ENCODE results near the gene DDIAS. TPM values are rescaled to one million over a fixed set of nuclear protein-coding genes. Genes with fewer than 3 reads are reported as not detected.
A peak's percentile ranks its signal among the peaks of the same experiment; 100 is the strongest.

DDIAS gene
- total RNA-seq (1.7 and 2.4 TPM in 2 replicates), polyA plus RNA-seq (1.6 and 3.3 TPM in 2 replicates), polyA minus RNA-seq (2.6 and 3.5 TPM in 2 replicates)
- 6.6 TPM for total RNA-seq (2013)

- intact Hi-C loops (cut with micrococcal nuclease): loop anchor here (1.0 kb wide), 6 partner anchors 19 to 385 kb away; partner anchors contain the start of genes ANKRD42, CCDC90B and RAB30
- H3K4me2 ChIP-seq (replicated peaks; ENCODE audit: low read depth, low read length, poor library complexity, severe bottlenecking): peak within 1 kb of the TSS; percentile 83
- ChIA-PET POLR2A (interaction anchor here (0.6 to 2.5 kb wide), 9 partner anchors 26 to 385 kb away, joined by 3 to 25 read pairs (median 4); partner anchors contain the start of genes CCDC90B, PCF11 and RAB30), CTCF (interaction anchor here (0.6 to 12.3 kb wide), 18 partner anchors 9 to 824 kb away, joined by 3 to 135 read pairs (median 4); partner anchors contain the start of gene PCF11)
- ATAC-seq (ENCODE audit: low read depth) (peak; percentile 67), DNase-seq (peak; percentile 98)
- H4K20me1 ChIP-seq (ENCODE audit: control insufficient read depth, insufficient read depth, low read length, poor library complexity, severe bottlenecking): peaks cover 4% of the 10 kb centered on the region
- no peaks in the 10 kb centered on the region for H3K27me3 ChIP-seq (replicated peaks in 1 of 4; ENCODE audit: control extremely low read depth in 1 of 4, control insufficient read depth in 3 of 4, insufficient read depth in 4 of 4, low read length in 3 of 4)
- H3K9ac ChIP-seq (ENCODE audit: low read length): peak within 1 kb of the TSS; percentile 78
- H3K9me3 ChIP-seq (ENCODE audit: control extremely low read depth in 1 of 3, control insufficient read depth in 2 of 3, insufficient read depth in 1 of 3, low read length in 2 of 3): peaks cover 0 to 3% (median 0%) of the 10 kb centered on the region in 3 donors
- TF ChIP-seq EZH2 (IDR thresholded peaks at IDR 0.05; ENCODE audit: borderline replicate concordance, insufficient read depth, low read depth, low read length, poor library complexity, severe bottlenecking) (no peak), CTCF (IDR thresholded peaks at IDR 0.05) (peak; percentile 13)
- H3K4me3 ChIP-seq (ENCODE audit: control extremely low read depth in 1 of 5, extremely low read depth in 1 of 5, insufficient read depth in 1 of 5, low read depth in 2 of 5, low read length in 4 of 5): peak within 1 kb of the TSS; percentile 54 to 97 (median 93)
- H3K27me3 Mint-ChIP-seq: no peaks in the 10 kb centered on the region
- peaks cover 48% of the 10 kb centered on the region for H3K4me1 Mint-ChIP-seq
- WGBS (ENCODE audit: insufficient coverage): 1% methylated on average over 43 of the region's 49 CpGs
- peak within 1 kb of the TSS; percentile 99 for H3K27ac Mint-ChIP-seq
- peak within 1 kb of the TSS; percentile 89 for H2AFZ ChIP-seq (ENCODE audit: insufficient read depth, low read depth, low read length, poor library complexity, severe bottlenecking)
- H3K36me3 ChIP-seq (replicated peaks in 1 of 2; ENCODE audit: control extremely low read depth in 1 of 2, control insufficient read depth in 1 of 2, extremely low read depth in 1 of 2, insufficient read depth in 2 of 2, low read length in 1 of 2): peaks cover 0 to 2% of the 10 kb centered on the region in 2 experiments
- peaks cover 49% of the 10 kb centered on the region for H3K79me2 ChIP-seq (ENCODE audit: control insufficient read depth, insufficient read depth, low read length)
- peak within 1 kb of the TSS; percentile 94 to 95 for H3K27ac ChIP-seq (ENCODE audit: low read length in 2 of 2)
- no peaks in the 10 kb centered on the region for H3K9me3 Mint-ChIP-seq (ENCODE audit: insufficient read depth)
- H3K4me3 Mint-ChIP-seq: peak within 1 kb of the TSS; percentile 100
- peaks cover 39 to 42% of the 10 kb centered on the region in 2 donors for H3K4me1 ChIP-seq (ENCODE audit: control insufficient read depth in 2 of 2, insufficient read depth in 2 of 2, low read length in 2 of 2)
Observed at GRCh38 chr11:82901165-82901921, at the start of gene DDIAS. DDIAS (plus strand) TSS chr11:82901736; CDS start chr11:82914739, 13,003 bp downstream.

- no peak overlapping the region for H3K4me2 ChIP-seq (replicated peaks; ENCODE audit: low read depth, low read length, poor library complexity, severe bottlenecking)
Observed at GRCh38 chr11:82854242-82854641, 47.3 kb upstream of the DDIAS start.

More at GRCh38 chr11:82854242-82854641, 47.3 kb upstream of the DDIAS start:
- CTCF ChIA-PET: no interaction called here
- Histone ChIP-seq H3K36me3 (replicated peaks in 1 of 2; ENCODE audit: control extremely low read depth in 1 of 2, control insufficient read depth in 1 of 2, extremely low read depth in 1 of 2, insufficient read depth in 2 of 2, low read length in 1 of 2) (peaks cover 16 to 39% of the 10 kb centered on the region in 2 experiments), H3K9me3 (ENCODE audit: control extremely low read depth in 1 of 3, control insufficient read depth in 2 of 3, insufficient read depth in 1 of 3, low read length in 2 of 3) (peaks cover 0 to 3% (median 0%) of the 10 kb centered on the region in 3 donors), H3K4me1 (ENCODE audit: control insufficient read depth in 2 of 2, insufficient read depth in 2 of 2, low read length in 2 of 2) (no peaks in the 10 kb centered on the region), H2AFZ (ENCODE audit: insufficient read depth, low read depth, low read length, poor library complexity, severe bottlenecking) (no peak overlapping the region), H3K27me3 (replicated peaks in 1 of 4; ENCODE audit: control extremely low read depth in 1 of 4, control insufficient read depth in 3 of 4, insufficient read depth in 4 of 4, low read length in 3 of 4) (no peaks in the 10 kb centered on the region), H3K79me2 (ENCODE audit: control insufficient read depth, insufficient read depth, low read length) (peaks cover 34% of the 10 kb centered on the region), H4K20me1 (ENCODE audit: control insufficient read depth, insufficient read depth, low read length, poor library complexity, severe bottlenecking) (peaks cover 5% of the 10 kb centered on the region), H3K4me3 (ENCODE audit: control extremely low read depth in 1 of 5, extremely low read depth in 1 of 5, insufficient read depth in 1 of 5, low read depth in 2 of 5, low read length in 4 of 5) (no peak overlapping the region), H3K9ac (ENCODE audit: low read length) (no peak overlapping the region), H3K27ac (ENCODE audit: low read length in 2 of 2) (no peak overlapping the region)
- POLR2A ChIA-PET: no interaction called here
- no peak for DNase-seq
- no peaks in the 10 kb centered on the region for H3K27me3 Mint-ChIP-seq
- no peak overlapping the region for H3K4me3 Mint-ChIP-seq
- no peak for ATAC-seq (ENCODE audit: low read depth)
- TF ChIP-seq CTCF (IDR thresholded peaks at IDR 0.05) (no peak), EZH2 (IDR thresholded peaks at IDR 0.05; ENCODE audit: borderline replicate concordance, insufficient read depth, low read depth, low read length, poor library complexity, severe bottlenecking) (no peak)
- intact Hi-C loops (cut with micrococcal nuclease): no loop called here
- H3K27ac Mint-ChIP-seq: no peak overlapping the region
- peaks cover 11% of the 10 kb centered on the region for H3K4me1 Mint-ChIP-seq
- H3K9me3 Mint-ChIP-seq (ENCODE audit: insufficient read depth): no peaks in the 10 kb centered on the region
